Skeletal muscle tissue (tissue), 4 donors: ENCODE measurements around the gene FAM43A. TPM values are rescaled to one million over a fixed set of nuclear protein-coding genes. Genes with fewer than 3 reads are reported as not detected.
A peak's percentile ranks its signal among the peaks of the same experiment; 100 is the strongest.

ENCODE experiments used
- H3K27ac ChIP-seq: one replicate; pipeline ENCODE4 v1.7.0; 2013; ENCODE audit warnings: mild to moderate bottlenecking, low read depth, low read length, inconsistent platforms
- H3K27me3 ChIP-seq, 3 donors: one replicate each; pipeline ENCODE4 v1.7.0; 2013; ENCODE audit warnings: low read length in 3 of 3; ENCODE audit not compliant: control insufficient read depth in 3 of 3, insufficient read depth in 3 of 3
- H3K36me3 ChIP-seq, 3 donors: one replicate each; pipeline ENCODE4 v1.7.0; 2013; ENCODE audit warnings: low read length in 3 of 3; ENCODE audit not compliant: control insufficient read depth in 3 of 3, insufficient read depth in 3 of 3
- H3K4me1 ChIP-seq, 3 donors: one replicate each; pipeline ENCODE4 v1.7.0; 2013; ENCODE audit warnings: low read length in 3 of 3, mild to moderate bottlenecking in 3 of 3; ENCODE audit not compliant: control insufficient read depth in 3 of 3, insufficient read depth in 3 of 3
- H3K4me3 ChIP-seq, 3 donors: one replicate each; pipeline ENCODE4 v1.7.0; 2013; ENCODE audit warnings: low read length in 3 of 3
- H3K9ac ChIP-seq, 3 donors: one replicate each; pipeline ENCODE4 v1.7.0; 2013; ENCODE audit warnings: low read length in 3 of 3, mild to moderate bottlenecking in 3 of 3, moderate library complexity in 2 of 3, low read depth in 1 of 3
- H3K9me3 ChIP-seq, 3 donors: one replicate each; pipeline ENCODE4 v1.7.0; 2013; ENCODE audit warnings: low read length in 3 of 3; ENCODE audit not compliant: control insufficient read depth in 3 of 3
- total RNA-seq: library from RNA; depleted of rRNA; stranded (reverse); fragments of >200 nt; gene quantifications from one replicate; pipeline ENCODE4 v1.2.3, GENCODE V29; 2014
- donor health status: Osteomylitis.

The FAM43A gene
- total RNA-seq, 1 donor from 2014 or later = 15.7 TPM

DNA sequence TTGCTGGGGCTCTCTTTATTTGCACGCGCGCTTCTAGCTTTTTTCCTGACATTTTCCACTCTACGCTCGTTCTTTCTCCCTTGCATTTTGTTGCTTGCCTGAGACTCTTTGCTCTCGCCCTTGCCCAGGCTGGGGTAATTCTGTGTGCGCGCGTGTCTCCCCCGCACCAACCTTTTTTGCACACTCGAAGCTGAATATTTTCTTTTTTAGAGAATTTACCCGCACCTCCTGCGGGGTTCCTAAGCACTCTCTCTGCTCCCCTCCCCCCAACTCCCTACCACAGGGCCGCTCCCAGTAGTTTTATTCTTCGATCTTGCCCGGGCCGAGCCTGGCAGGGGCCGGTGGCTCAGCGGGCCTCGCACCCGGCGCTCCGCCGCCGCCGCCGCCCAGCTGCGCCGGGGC is 732 bp downstream of the FAM43A start:
- peaks cover 0 to 8% (median 0%) of the 10 kb centered on the region in 3 donors for H3K36me3 ChIP-seq
- no peaks in the 10 kb centered on the region for H3K9me3 ChIP-seq
- H3K27ac ChIP-seq = peak overlapping the region; percentile 68
- peak overlapping the region; percentile 74 to 93 (median 80) for H3K9ac ChIP-seq
- no peaks in the 10 kb centered on the region for H3K27me3 ChIP-seq
- H3K4me3 ChIP-seq = peak overlapping the region; percentile 83 to 89 (median 88)
- peaks cover 48 to 56% (median 55%) of the 10 kb centered on the region in 3 donors for H3K4me1 ChIP-seq

DNA sequence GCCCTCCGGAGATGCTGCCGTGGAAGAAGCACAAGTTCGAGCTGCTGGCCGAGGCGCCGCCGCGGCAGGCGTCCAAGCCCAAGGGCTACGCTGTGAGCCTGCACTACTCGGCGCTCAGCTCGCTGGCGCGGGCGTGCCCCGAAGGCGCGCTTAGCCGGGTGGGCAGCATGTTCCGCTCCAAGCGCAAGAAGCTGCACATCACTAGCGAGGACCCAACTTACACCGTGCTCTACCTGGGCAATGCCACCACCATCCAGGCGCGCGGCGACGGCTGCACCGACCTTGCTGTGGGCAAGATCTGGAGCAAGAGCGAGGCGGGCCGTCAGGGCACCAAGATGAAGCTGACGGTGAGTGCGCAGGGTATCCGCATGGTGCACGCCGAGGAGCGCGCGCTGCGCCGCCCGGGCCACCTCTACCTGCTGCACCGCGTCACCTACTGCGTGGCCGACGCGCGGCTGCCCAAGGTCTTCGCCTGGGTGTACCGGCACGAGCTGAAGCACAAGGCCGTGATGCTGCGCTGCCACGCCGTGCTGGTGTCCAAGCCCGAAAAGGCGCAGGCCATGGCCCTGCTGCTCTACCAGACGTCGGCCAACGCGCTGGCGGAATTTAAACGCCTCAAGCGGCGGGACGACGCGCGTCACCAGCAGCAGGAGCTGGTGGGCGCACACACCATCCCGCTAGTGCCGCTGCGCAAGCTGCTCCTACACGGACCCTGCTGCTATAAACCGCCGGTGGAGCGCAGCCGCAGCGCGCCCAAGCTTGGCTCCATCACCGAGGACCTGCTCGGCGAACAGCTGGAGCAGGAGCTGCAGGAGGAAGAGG is 1.3 kb downstream of the FAM43A start:
- no peaks in the 10 kb centered on the region for H3K9me3 ChIP-seq
- H3K27me3 ChIP-seq = no peaks in the 10 kb centered on the region
- H3K4me3 ChIP-seq = peak overlapping the region; percentile 83 to 89 (median 88)
- H3K9ac ChIP-seq = peak overlapping the region; percentile 74 to 93 (median 80)
- H3K27ac ChIP-seq = peak overlapping the region; percentile 68
- H3K4me1 ChIP-seq = peaks cover 50 to 58% (median 58%) of the 10 kb centered on the region in 3 donors
- H3K36me3 ChIP-seq = peaks cover 0 to 8% (median 0%) of the 10 kb centered on the region in 3 donors

DNA sequence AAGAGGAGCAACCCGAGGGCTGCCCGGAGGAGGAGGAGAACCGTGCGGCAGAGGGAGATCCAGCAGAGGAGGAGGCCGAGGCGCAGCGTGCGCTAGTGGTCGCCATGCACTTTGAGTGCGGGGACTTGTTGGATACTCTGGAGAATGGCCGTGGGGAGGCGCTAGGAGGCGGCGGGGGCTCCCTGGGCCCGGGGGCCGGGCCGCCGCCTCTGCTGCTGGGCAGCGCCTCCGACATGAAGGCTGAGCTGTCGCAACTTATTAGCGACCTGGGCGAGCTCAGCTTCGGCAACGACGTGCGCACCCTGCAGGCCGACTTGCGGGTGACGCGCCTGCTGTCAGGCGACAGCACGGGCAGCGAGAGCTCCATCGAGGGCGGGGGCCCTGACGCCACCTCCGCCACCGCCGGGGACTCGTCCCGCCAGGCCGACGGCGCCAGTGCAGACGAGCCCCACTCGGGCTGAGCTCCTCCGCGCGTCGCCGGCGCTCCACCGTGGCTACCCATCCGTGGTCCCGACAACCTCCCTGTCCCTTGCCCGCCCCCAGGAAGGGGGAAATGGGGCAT is 2.0 kb downstream of the FAM43A start:
- Histone ChIP-seq H3K27ac (peak overlapping the region; percentile 34), H3K4me3 (peak overlapping the region; percentile 83 to 89 (median 88)), H3K9me3 (no peaks in the 10 kb centered on the region), H3K9ac (peak overlapping the region in 2 of 3 donors; percentile 80 to 93), H3K4me1 (peaks cover 46 to 53% (median 53%) of the 10 kb centered on the region in 3 donors), H3K36me3 (peaks cover 0 to 8% (median 0%) of the 10 kb centered on the region in 3 donors), H3K27me3 (no peaks in the 10 kb centered on the region)

DNA sequence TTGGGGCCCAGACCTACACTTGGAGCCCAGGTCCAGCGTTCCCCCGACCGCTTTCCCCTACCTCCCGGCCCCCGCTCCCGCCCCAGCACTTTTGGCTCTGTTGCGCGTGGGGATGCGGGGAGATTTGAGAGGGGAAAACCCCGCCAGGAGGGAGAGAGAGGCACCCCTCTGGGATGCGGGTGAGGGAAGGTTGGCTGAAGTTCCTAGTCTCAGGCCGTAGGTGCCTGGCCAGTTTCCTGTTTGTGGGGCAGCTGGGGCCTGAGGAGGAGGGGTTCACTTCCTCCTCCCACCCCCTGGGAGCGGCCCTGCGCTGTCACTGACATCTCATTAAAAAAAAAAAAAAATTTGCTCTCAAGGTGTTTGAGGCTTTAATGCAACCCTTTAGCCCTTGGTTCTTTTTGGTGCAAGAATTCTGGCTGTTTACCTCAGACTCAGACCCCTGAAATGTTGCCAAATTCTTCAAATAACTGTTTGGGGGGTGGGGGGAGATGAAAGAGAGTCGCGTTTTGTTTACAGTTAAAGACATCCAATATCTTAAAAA is 2.6 kb downstream of the FAM43A start:
- H3K27ac ChIP-seq = peak overlapping the region; percentile 34
- H3K9ac ChIP-seq = peak overlapping the region in 2 of 3 donors; percentile 80 to 93
- H3K36me3 ChIP-seq = peaks cover 0 to 8% (median 0%) of the 10 kb centered on the region in 3 donors
- H3K27me3 ChIP-seq = no peaks in the 10 kb centered on the region
- no peaks in the 10 kb centered on the region for H3K9me3 ChIP-seq
- H3K4me1 ChIP-seq = peaks cover 41 to 48% (median 48%) of the 10 kb centered on the region in 3 donors
- peak overlapping the region; percentile 83 to 89 (median 88) for H3K4me3 ChIP-seq

DNA sequence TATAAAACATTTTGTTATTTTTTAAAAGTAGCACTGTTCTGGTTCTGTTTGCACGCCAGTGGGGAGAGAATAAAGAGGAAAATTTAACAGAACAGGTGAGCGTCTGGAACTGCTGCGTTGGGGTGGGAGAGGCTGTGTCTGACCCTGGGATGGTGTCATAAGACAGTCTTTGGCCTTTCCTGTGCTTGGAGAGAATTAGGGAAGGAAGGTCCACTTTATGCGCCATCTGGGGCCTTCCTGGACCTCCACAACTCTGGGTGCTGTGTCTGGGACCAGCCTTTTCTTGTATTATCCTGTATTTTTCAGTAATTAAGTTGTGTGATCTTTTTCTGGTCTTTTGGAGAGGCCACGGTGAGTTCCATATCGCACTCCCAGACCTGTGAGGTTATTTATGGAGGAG is 3.3 kb downstream of the FAM43A start:
- Histone ChIP-seq H3K27me3 (no peaks in the 10 kb centered on the region), H3K4me1 (peaks cover 41 to 48% (median 48%) of the 10 kb centered on the region in 3 donors), H3K36me3 (peaks cover 0 to 8% (median 0%) of the 10 kb centered on the region in 3 donors), H3K4me3 (peak overlapping the region in 2 of 3 donors; percentile 35 to 55), H3K9me3 (no peaks in the 10 kb centered on the region), H3K9ac (peak overlapping the region in 1 of 3 donors; percentile 93), H3K27ac (no peak overlapping the region)

DNA sequence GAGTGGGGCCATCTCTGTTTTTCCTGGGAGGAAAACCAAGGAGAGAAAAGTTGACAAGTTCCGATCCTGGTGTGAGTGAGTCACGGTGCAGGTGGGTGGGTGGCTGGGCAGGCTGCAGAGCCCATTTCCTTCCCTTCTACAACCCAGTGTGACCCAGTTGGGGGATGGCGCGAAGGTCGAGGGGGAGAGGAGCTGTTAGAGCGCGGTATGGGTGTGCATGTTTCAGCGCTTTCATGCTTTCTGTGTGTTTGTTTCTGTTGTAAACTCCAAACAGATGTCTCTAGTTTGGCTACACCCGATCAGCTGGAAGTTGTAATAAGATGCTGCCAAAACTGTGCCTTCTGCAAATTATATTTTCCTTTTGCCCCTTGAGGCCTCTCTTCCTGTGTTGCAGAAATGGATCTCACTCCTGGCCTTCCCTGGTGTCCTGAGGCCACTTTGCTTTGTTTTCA is 3.8 kb downstream of the FAM43A start:
- H3K9ac ChIP-seq = peak overlapping the region in 1 of 3 donors; percentile 93
- H3K36me3 ChIP-seq = peaks cover 0 to 8% (median 0%) of the 10 kb centered on the region in 3 donors

DNA sequence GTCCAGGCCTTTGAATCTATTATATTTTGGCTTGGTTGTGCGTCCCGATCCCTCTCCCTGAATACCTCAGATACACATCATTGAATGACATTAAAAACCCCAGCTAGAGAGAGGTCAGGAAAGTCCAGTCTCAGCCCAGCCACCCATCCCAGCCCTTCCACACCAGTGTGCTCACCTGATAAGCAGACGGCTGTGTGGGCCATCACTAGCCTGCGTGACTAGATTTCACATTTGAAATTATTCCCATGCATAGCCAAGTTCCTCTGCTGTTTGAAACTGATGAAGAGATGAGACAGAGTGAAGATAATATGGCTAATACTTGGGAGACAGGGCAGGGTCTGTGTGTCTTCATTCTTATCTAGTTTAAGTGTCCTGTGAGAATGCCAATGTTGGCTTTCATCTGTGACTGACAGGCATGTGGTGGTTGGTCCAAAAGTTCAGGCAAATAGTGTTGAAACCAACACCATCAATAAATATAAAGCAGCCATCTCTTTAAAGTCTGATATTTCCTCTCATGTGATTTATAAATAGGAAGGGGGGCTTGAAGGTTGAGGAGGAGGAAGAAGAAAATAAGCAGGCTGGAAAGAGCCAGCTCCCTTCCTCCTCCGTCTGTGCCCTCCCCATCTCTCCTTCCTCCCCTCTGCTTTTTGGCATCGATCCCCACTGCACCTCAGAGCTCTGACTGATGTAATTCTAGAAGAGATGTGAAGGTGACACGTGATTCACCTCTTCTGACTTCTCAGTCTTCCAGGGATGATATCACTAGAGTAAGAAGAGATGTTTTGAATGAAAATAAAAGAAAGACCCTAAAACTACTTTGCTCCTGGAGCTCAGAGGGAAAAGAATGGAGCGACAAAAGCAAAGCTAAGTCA is 5.1 kb downstream of the FAM43A start:
- peaks cover 0 to 8% (median 0%) of the 10 kb centered on the region in 3 donors for H3K36me3 ChIP-seq
- peak overlapping the region in 1 of 3 donors; percentile 1 for H3K9ac ChIP-seq
- H3K4me1 ChIP-seq = peaks cover 32 to 45% (median 43%) of the 10 kb centered on the region in 3 donors
- no peaks in the 10 kb centered on the region for H3K9me3 ChIP-seq
- H3K27me3 ChIP-seq = no peaks in the 10 kb centered on the region
- no peak overlapping the region for H3K27ac ChIP-seq
- no peak overlapping the region for H3K4me3 ChIP-seq

More for the DNA sequence above, 3.8 kb downstream of the FAM43A start:
- Histone ChIP-seq H3K4me1 (peaks cover 41 to 48% (median 48%) of the 10 kb centered on the region in 3 donors), H3K27me3 (no peaks in the 10 kb centered on the region), H3K9me3 (no peaks in the 10 kb centered on the region), H3K4me3 (peak overlapping the region; percentile 15 to 31 (median 29)), H3K27ac (peak overlapping the region; percentile 1)

DNA sequence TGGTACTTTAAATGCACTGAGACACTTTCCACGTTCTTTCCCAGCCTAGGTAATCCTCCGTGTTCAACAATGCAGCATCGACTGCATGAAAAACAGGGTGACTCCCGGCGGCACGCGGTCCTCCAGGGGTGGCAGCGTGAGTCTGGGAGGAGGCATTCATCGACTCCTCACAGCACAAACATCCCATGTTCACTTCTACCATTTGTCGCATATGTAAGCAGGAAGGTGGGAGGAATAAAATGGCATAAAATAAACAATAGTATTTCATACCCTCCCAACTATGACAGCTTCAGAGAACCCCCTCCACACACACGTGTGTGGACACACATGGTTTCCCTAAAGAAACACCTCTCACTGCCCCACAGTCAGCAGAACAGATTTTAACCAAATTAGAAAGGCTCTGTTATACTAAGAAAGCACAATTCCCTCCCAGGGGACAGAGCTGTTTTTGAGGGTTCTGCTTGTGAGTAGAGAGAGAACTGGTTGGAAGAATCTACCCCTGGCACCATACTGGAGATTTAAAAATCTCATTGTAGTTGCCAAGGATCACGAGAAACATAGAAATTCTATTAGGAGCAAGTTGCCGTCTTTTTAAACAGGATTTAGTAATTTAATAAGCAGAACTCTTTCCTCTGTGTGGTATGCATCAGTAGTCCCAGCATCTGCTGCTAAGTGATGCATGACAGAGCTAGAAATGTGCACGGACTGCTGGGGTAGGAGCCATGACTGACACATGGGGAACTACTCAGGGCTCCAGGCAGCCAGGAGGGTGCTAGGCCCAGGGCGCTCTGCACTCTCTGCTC is 6.0 kb downstream of the FAM43A start:
- Histone ChIP-seq H3K27ac (no peak overlapping the region), H3K4me1 (peaks cover 26 to 43% (median 38%) of the 10 kb centered on the region in 3 donors), H3K36me3 (peaks cover 0 to 8% (median 0%) of the 10 kb centered on the region in 3 donors), H3K9me3 (no peaks in the 10 kb centered on the region), H3K27me3 (no peaks in the 10 kb centered on the region), H3K4me3 (no peak overlapping the region), H3K9ac (no peak overlapping the region)
